ENCODE results near the gene CENPX.

The CENPX gene

GRCh38 chr17:82055965-82056728, 33.5 kb upstream of the CENPX start:
- peaks cover 80% of the 10 kb centered on the region for H3K36me3 ChIP-seq
- no peaks in the 10 kb centered on the region for H3K27me3 ChIP-seq (ENCODE audit: insufficient read depth, low read depth, severe bottlenecking)
- no peaks in the 10 kb centered on the region for H3K9me3 ChIP-seq (ENCODE audit: severe bottlenecking)
- no peak for TF ChIP-seq CTCF (IDR thresholded peaks at IDR 0.05; ENCODE audit: low read depth, low read length)
- H3K27ac ChIP-seq = no peak overlapping the region; the same call in 1 of the 2 replicates
- no peak for DNase-seq
- H3K4me3 ChIP-seq (ENCODE audit: low read depth, low read length) = no peak overlapping the region

GRCh38 chr17:82055023-82055964, 32.6 kb upstream of the CENPX start:
- Histone ChIP-seq H3K4me3 (ENCODE audit: low read depth, low read length) (no peak overlapping the region), H3K27me3 (ENCODE audit: insufficient read depth, low read depth, severe bottlenecking) (no peaks in the 10 kb centered on the region), H3K36me3 (peaks cover 74% of the 10 kb centered on the region), H3K27ac (no peak overlapping the region), H3K9me3 (ENCODE audit: severe bottlenecking) (no peaks in the 10 kb centered on the region)
- TF ChIP-seq CTCF (IDR thresholded peaks at IDR 0.05; ENCODE audit: low read depth, low read length) = no peak
- DNase-seq = no peak

- H3K4me3 ChIP-seq (ENCODE audit: low read depth, low read length) = no peak overlapping the region
- H3K9me3 ChIP-seq (ENCODE audit: severe bottlenecking) = no peaks in the 10 kb centered on the region
- no peak for TF ChIP-seq CTCF (IDR thresholded peaks at IDR 0.05; ENCODE audit: low read depth, low read length)
- no peak overlapping the region for H3K27ac ChIP-seq
- H3K36me3 ChIP-seq = peaks cover 74% of the 10 kb centered on the region
- DNase-seq = no peak
- no peaks in the 10 kb centered on the region for H3K27me3 ChIP-seq (ENCODE audit: insufficient read depth, low read depth, severe bottlenecking)
These were observed 31.8 kb upstream of the CENPX start for GRCh38 chr17:82054351-82055022.

GRCh38 chr17:82053556-82054263, 31.0 kb upstream of the CENPX start:
- H3K27me3 ChIP-seq (ENCODE audit: insufficient read depth, low read depth, severe bottlenecking) = no peaks in the 10 kb centered on the region
- no peak overlapping the region for H3K27ac ChIP-seq
- H3K36me3 ChIP-seq = peaks cover 74% of the 10 kb centered on the region
- TF ChIP-seq CTCF (IDR thresholded peaks at IDR 0.05; ENCODE audit: low read depth, low read length) = no peak
- DNase-seq = no peak
- H3K4me3 ChIP-seq (ENCODE audit: low read depth, low read length) = no peak overlapping the region
- H3K9me3 ChIP-seq (ENCODE audit: severe bottlenecking) = no peaks in the 10 kb centered on the region

GRCh38 chr17:82053130-82053529, 30.5 kb upstream of the CENPX start:
- TF ChIP-seq CTCF (IDR thresholded peaks at IDR 0.05; ENCODE audit: low read depth, low read length) = no peak
- Histone ChIP-seq H3K36me3 (peaks cover 74% of the 10 kb centered on the region), H3K4me3 (ENCODE audit: low read depth, low read length) (no peak overlapping the region)

More at GRCh38 chr17:82053130-82053529, 30.5 kb upstream of the CENPX start:
- no peak overlapping the region for H3K27ac ChIP-seq
- no peaks in the 10 kb centered on the region for H3K27me3 ChIP-seq (ENCODE audit: insufficient read depth, low read depth, severe bottlenecking)
- H3K9me3 ChIP-seq (ENCODE audit: severe bottlenecking) = no peaks in the 10 kb centered on the region
- no peak for DNase-seq

Data from WERI-Rb-1 (cell line).